ENCODE measurements around the gene SLC19A1.

The SLC19A1 gene

GRCh38 chr21:45472445-45473365 lies 69.5 kb downstream of the SLC19A1 start:
- no peak for DNase-seq (ENCODE audit: extremely low read depth in 1 of 2, low read depth in 1 of 2)

DNA sequence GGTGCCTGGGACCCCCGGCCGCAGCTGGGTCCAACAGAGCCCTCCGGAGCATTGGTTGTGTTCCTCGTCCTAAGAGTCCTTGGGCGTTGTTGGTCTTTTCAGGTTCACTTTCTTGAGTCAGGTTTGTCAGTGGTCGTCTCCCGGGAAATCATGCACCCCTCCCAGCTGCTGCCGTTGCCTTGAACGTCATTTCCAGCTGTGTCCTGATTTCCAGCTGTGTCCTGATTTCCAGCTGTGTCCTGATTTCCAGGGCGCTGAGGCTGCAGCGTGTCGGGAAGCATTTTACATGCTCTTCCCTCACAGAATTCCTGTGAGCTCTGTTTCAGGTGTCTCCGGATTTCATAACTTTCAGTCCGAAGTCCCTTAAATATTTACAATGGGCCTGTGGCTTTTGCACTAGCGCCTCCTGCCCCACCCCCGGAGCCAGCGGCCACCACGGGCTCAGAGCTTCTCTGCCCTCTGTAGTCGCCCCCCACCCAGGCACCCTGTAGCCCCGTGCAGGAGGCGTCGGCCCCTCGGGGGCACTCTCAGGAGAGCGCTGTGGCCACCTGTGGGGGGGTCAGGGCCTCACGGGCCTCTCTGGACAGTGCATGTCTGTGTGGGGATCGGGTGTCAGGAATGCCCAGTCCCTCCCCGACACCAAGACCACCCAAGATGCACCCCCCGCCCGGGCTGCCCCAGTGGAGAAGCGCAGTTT lies 70.6 kb downstream of the SLC19A1 start:
- DNase-seq (ENCODE audit: extremely low read depth in 1 of 2, low read depth in 1 of 2): no peak

GRCh38 chr21:45470773-45471524 lies 71.3 kb downstream of the SLC19A1 start:
- DNase-seq (ENCODE audit: extremely low read depth in 1 of 2, low read depth in 1 of 2): no peak

DNA sequence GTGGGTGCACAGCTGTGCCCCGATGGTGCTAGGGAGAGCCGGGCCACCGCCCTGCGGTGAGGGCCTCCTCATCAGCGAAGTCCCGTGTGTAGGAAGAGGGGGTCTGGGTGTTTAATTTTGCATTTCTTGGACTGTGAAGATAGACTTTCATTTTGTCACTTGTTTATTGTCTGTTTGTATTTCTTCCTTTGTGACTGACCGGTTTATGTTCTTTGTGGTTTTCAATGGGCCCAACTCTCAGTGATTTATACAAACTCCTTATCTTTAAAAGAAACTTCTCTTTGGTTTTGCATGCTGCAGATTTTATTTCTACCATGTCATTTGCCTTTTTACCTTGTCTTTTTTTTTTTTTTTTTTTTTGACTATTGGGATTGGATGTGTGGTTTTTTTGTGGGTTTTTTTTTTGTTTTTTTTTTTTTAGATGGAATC lies 72.1 kb downstream of the SLC19A1 start:
- DNase-seq (ENCODE audit: extremely low read depth in 1 of 2, low read depth in 1 of 2): no peak

DNA sequence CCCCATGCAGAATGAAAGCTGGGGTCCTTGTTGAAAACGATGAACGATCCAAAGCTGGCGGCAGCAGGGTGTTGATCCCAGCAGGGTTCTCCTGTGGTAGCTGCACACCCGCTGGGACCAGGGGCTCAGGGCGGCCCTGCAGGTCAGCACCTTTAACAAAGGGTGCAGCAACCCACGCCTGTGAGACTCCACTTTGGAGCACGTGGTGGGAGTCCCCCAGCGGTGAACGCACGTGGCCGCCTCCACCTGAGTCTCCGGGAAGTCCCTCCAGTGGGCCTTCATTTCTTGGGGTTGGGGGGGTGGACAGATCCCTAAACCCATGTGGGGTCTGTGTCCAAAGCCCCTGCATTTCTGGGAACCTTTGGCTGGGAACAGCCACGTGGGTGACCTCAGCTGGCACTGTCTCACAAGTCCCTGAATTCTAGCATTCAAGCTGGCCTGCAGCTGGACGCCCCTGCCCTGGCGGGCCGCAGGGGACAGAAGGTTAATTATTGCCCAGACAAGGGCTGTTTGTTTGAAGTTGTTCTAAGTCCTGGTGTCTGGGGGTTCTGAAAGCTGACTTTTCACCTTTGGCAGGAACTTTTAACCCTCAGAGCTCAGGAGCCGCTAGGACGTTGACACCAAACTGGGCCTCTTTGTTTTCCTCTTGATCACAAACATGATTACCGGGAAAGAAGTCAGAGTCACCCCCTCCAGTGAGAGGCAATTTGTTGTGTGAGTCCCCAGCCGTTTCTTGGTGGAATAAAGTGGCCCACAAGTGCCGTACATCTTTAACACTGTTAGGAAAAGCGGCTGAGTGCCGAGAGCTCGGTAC lies 72.8 kb downstream of the SLC19A1 start:
- no peak for DNase-seq (ENCODE audit: extremely low read depth in 1 of 2, low read depth in 1 of 2)

DNA sequence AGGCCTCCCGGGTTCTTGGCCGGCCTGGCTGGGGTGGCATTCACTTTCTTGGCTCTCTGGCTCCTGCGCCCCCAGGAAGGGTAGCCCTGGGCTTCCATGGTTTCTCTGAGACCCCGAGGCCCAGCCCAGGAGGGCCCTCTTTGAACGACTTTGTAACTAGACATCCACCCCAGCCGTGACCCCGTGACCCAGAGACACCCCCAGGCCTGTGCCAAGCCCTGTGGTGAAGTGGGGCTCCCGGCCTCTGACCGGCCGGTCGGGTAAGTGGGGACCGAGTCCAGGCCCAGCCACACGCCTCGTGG lies 73.3 kb downstream of the SLC19A1 start:
- DNase-seq (ENCODE audit: extremely low read depth in 1 of 2, low read depth in 1 of 2): no peak

- DNase-seq (ENCODE audit: extremely low read depth in 1 of 2, low read depth in 1 of 2): no peak
These were observed 73.9 kb downstream of the SLC19A1 start for GRCh38 chr21:45468051-45468970.

DNA sequence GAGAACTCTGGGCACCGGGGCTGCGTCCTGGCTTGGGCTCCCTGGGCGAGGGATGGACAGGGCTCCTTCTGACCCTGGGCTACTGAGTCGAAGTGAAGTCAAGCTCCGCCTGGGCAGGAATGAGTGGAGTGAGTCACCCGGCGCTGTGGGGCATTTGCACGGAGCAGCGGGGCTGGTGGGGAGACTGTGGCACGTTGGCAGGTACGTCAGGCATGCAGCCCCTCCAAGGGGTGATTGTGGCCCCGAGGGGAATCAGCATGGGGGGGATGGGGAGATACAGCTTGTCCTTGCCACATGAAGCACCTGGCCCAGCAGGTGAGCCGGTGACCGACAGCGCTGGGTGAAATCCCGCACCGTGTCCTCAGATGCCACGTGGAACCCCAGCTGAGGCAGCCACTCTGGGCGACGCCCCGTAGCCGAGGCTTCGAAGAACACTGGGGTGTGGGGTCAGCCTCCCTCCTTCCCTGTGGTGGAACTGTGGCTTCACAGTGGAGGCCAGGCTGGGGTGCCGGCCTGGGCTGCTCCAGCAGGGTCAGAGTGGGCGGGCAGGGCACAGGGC lies 74.9 kb downstream of the SLC19A1 start:
- no peak for DNase-seq (ENCODE audit: extremely low read depth in 1 of 2, low read depth in 1 of 2)

DNA sequence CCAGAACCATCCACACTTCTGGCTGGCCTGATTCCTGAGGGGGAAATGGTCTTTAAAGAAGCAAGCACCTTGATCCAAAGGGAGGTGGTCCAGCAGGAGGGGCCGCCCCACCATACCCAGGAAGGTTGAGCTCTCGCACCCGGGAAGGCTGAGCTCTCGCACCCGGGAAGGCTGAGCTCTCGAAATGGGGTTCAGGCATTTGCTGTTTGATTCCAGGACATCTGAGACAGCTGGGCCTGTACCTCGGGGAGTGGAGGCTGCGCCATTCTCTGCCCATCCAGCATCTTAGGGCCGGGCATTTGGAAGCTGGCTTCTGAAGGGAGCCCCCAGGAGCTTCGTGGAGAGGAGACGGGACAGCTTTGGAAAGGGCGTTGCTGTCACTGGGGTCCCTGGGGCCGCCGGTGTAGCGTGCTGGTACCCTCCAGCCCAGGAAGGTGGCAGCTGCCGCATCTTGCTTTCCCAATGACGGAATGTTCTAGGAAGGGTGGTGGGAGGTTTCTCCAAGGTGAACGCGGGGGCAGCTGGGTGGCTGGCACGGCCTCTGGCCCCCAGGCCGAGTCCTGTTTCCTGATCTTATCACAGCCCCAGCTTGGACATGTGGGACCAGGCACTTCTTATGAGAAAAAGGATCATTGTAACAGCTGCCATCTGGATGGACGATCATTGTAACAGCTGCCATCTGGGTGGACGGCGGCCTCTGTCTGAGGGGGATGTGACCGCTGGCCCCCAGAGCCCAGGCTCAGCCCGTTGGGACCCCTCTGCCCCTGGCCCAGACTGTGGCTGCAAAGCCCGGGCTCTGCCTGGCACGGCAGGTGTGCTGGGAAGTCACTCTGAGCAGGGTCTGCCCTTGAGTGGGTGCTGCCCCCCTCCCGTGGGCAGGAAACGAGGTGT lies 75.7 kb downstream of the SLC19A1 start:
- DNase-seq (ENCODE audit: extremely low read depth in 1 of 2, low read depth in 1 of 2): no peak

DNA sequence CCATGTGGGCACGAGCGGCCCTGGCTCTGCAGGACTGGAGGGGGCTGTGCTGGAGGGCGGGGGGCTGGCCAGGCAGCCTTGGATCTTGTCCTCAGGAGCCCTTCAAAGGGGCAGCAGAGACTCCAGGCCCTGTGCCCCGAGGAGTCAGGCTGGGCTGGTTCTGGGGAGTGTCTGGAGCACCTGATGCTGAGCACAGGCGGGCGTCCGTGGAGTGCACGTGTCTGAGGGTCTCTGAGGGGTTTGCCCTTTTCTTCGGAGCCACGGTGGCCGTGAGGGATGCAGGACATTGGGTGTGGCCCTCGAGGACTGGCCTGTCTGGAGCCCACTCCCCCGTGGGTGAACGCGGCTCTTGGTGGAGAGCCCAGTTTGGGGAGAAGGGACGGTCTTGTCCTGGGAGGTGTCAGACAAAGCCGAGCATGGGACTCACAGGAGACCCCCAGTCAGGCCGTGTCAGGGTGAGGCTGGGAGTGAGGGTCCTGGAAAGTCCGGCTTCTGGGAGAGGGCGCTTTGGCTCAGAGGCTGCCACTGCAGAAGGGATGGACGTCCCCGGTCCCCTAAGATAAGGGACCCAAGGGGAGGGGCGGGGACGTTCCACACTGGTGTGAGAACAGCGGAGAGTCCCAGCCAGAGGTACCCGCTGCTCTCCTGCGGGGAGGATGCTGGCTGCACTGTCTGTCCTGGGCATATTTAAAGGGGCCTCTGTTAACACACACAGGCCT lies 76.5 kb downstream of the SLC19A1 start:
- DNase-seq (ENCODE audit: extremely low read depth in 1 of 2, low read depth in 1 of 2): no peak

- DNase-seq (ENCODE audit: extremely low read depth in 1 of 2, low read depth in 1 of 2): no peak
These were observed 77.1 kb downstream of the SLC19A1 start for GRCh38 chr21:45465105-45465504.

GRCh38 chr21:45464309-45464708 lies 77.9 kb downstream of the SLC19A1 start:
- DNase-seq (ENCODE audit: extremely low read depth in 1 of 2, low read depth in 1 of 2): no peak

- no peak for DNase-seq (ENCODE audit: extremely low read depth in 1 of 2, low read depth in 1 of 2)
These were observed 78.4 kb downstream of the SLC19A1 start for GRCh38 chr21:45463871-45464270.

GRCh38 chr21:45461806-45462341 lies 80.4 kb downstream of the SLC19A1 start:
- no peak for DNase-seq (ENCODE audit: extremely low read depth in 1 of 2, low read depth in 1 of 2)

DNA sequence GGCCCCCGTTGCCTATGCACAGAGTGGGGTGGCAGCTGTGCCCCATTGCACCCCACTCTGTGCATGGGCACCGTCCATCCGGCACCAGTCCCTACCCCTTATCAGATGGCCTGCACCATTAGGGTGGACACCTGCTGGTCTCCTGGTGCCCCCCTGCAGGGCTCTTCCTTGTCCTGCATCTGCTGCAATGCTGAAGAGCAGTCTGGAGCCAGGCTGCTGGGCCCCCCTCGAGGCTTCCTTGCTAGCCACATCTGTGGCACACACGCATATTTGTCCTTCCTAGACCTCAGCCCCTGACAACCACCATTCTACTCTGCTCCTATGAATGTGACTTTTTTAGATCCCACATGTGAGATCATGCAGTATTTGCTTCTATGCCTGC lies 80.9 kb downstream of the SLC19A1 start:
- no peak for DNase-seq (ENCODE audit: extremely low read depth in 1 of 2, low read depth in 1 of 2)

GRCh38 chr21:45460611-45461368 lies 81.5 kb downstream of the SLC19A1 start:
- DNase-seq (ENCODE audit: extremely low read depth in 1 of 2, low read depth in 1 of 2): no peak
